Measurements from ENCODE around the gene TDRD7.

TDRD7 gene

DNA sequence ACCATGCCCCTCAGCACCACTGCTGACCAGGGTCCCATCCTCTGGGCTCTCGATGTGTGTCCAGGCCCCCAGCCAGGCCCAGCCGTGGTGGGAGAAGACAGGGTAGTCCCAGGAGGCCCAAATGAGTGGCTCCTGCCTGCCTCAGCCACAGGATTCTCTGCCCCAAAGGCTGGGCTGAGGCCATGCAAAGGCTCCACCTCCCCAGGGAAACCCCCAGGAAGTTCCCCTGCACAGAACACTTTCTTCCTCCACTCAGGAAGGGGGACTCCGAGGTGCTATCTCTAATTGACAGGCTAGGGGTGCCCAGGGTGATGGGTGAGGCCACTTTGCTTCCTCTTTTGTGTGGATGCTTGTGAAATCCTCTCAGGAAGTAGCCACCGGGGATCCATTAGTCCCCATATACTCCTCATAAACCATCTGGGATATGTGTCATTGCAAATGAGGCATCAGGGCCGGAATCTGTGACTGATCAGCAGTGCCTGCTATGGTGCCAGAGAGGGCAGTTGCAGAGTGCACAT, 23.1 kb upstream of the TDRD7 start:
- no peak for DNase-seq

DNA sequence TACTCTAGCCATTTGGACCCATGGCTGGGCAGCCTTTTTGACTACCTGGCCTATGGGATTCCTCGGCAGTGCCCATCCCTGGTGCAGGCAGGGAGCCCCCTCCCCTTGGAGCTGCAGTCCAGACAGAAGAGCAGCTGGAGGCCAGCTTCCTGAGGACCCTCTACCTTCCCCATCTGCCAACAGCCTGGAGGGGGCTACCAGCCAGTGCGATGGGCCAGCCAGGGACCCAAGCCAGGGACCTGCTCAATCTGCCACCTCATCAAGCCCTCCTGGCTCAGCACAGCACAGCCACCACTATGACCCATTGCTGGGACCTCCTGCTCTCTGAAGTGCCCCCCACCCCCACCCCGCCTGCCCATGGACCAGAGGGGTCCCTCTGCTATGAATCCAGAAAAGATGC, 22.6 kb upstream of the TDRD7 start:
- DNase-seq: no peak

DNA sequence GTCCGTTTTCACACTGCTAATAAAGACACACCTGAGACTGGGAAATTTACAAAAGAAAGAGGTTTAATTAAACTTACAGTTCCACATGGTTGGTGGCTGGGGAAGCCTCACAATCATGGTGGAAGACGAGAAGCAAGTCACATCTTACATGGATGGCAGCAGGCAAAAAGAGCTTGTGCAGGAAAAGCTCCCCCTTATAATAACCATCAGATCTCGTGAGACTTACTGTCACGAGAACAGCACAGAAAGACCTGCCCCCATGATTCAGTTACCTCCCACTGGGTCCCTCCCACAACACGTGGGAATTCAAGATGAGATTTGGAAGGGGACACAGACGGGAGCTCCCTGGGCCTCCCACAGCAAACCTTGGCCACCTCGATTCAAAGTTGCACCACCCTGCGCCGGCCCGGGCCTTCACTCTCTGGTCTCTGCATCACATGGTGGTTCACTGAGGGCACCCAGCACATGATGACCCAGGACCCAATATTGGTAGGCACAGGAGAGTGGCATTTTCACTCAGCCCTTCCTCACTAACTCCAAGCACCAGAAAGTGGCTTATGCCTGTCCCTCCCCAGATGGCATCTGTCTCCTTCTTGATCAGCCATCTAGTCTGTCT, 21.0 kb upstream of the TDRD7 start:
- no peak for DNase-seq

- no peak for DNase-seq
Measured at GRCh38 chr9:97394881-97395280, 17.0 kb upstream of the TDRD7 start.

DNA sequence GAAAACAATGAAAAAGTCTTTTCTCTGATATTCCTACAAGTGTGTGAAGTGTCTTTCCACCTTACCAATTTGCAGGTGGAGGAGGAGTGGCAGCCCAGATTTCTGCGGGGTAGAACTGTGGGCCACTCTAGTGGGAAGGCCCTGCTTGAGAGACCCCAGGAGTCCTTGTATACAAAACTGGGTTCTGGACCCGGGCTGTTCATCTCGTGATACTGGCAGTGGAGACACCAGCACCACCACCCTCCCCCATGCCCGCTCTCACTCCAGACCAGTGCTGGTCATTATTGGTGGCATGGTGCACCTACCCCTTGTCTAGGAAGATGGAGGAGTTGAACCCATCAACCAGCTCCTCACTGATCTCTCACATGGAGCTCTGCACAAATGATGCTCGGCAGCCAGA, 16.2 kb upstream of the TDRD7 start:
- DNase-seq: no peak

DNA sequence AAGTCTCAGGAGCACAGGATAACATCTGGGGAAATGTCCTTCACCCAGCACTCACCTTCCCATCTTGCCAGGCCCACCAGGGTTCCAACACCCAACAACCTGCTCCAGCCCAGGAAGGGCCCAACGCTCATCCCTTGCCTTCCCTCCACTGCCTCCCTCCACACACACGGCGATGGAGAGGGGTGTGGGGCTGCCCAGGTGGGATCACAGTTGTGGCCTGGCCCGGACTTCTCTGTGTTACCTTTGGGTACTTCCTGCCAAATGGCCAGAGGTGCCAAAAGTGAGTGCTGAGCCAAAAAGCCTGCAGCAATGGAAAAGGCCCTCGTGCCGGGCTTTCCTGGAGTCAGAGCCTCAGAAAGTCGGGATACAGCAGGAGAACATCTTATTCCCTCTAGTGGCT, 15.6 kb upstream of the TDRD7 start:
- DNase-seq: no peak

DNA sequence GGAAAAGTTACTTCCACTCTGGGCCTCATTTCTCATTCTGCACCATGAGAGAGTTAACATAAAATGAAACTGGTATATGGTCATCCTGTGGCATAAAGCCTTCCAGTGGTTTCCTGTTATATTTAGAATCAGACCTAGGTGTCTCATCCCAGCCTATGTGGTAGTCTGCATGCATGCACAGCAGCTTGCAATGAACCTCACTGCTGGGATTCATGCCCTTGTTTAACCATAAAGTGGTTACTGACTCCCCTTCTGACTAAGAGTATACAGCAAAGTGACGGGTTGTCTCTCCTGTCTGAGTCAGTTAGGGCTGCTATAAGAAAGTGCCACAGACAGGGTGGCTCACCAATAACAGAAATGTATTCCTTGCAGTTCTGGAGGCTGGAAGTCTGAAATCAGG, 14.7 kb upstream of the TDRD7 start:
- DNase-seq: no peak

- DNase-seq: peak; percentile 76
Measured at GRCh38 chr9:97398999-97399758, 12.7 kb upstream of the TDRD7 start.

GRCh38 chr9:97403746-97404316, 8.1 kb upstream of the TDRD7 start:
- no peak for DNase-seq

- DNase-seq: no peak
Measured at GRCh38 chr9:97405551-97405950, 6.3 kb upstream of the TDRD7 start.

DNA sequence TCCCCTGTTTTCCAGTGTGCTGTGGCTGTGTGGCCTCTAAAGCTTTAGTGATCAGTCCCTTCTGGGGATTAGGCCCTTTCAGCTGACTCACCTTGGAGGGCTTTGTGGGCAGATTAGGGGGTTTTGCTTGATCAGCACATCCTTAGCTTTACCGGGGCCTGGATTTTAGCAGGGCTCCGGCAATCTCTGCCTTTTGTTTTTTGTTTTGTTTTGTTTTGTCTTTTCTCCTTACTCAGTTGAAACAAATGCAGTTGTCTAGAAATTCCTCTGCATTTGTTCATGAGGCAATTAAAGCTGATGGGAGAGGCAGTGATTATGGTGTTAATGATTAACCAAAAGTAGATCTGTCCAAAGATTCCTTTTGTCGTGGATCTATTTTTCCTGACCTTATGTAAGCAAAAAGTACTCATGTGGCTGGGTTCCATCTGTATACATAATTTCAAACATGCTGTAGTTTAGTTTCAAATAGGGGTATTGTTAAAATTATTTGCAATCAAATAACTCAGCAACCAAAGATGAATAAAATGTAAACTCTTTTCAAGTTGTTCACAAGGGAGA, 5.2 kb upstream of the TDRD7 start:
- no peak for DNase-seq

DNA sequence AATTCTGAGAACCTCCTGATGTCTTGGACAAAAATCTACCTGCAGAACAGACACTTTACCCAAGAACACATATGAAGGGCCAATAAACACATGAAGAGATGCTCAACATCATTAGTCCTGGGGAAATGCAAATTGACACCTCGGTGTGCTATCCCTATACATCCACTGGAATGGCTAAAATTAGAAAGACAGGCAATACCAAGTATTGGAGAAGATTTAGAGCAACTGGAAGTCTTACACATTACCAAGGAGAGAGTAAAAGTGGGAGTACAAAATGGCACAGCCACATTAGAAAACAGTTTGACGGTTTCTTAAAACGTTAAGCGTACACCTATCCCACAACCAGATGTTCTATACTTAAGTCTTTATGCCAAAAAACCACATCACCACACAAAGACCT, 3.3 kb upstream of the TDRD7 start:
- DNase-seq: no peak

GRCh38 chr9:97411440-97411788, 482 bp upstream of the TDRD7 start:
- DNase-seq: no peak

GRCh38 chr9:97412626-97413385, 910 bp downstream of the TDRD7 start:
- DNase-seq: peak; percentile 47

DNA sequence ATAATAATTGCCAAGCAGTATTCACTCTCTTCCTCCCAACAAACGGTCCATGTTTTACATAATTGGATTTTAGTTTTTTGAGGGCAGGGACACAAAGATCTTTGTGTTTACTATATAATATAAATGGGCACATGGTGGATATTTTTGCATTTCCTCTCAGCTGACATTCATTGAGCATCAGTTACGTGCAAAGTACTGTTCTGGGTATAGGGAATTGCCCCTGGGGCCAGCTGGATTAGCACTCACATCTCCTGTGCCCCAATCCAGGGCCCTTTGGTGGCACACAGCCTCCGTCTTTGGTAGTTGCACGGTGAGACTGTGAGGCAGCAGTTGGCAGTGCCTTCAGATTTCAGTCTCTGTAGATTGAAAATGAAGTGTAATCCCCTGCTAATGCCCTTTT, 1.6 kb downstream of the TDRD7 start:
- no peak for DNase-seq

- no peak for DNase-seq
Measured at GRCh38 chr9:97415146-97415545, 3.2 kb downstream of the TDRD7 start.

- DNase-seq: no peak
Measured at GRCh38 chr9:97418880-97419279, 7.0 kb downstream of the TDRD7 start.

- no peak for DNase-seq
Measured at GRCh38 chr9:97419309-97419867, 7.5 kb downstream of the TDRD7 start.

- DNase-seq: no peak
Measured at GRCh38 chr9:97425336-97425972, 13.6 kb downstream of the TDRD7 start.

- DNase-seq: no peak
Measured at GRCh38 chr9:97425973-97426336, 14.1 kb downstream of the TDRD7 start.

GRCh38 chr9:97427885-97428284, 16.0 kb downstream of the TDRD7 start:
- DNase-seq: no peak

DNA sequence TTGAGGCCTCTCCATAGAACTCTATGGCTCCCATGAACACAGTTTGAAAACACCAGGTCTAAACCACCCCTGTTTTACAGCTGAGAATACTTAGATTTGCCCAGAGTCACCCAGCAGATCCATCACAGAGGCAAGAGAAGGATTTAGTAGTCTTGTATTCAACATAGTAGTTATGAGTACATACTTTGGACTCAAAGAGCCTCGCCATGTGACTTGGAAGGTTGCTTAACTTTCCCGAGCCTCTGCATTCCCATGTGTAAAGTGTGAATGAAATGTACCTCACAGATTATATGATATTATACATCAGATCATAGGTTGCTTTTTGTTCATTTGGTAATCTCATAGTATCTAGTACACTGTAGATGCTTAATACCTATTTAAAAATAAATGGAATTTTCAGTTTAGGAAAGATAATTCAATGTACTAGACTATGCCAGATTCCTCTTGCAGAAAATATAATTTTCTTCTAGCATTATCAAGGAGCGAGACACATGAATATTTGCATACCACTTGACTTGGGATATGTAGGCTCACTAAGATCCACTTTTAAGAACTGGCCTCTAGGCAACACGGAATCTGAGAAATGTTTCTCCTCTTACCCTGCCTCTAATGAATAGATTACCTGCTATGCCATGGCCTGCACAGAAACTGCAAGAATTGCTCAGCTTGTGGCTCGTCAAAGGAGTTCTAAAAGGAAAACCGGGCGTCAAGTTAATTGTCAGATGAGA, 18.6 kb downstream of the TDRD7 start:
- DNase-seq: no peak

Data from RPMI8226 (cell line).